Calu3 (cell line): ENCODE results near the gene KIT. TPM values are rescaled to one million over a fixed set of nuclear protein-coding genes. Genes with fewer than 3 reads are reported as not detected.

Source experiments
- BruUV-seq: library from RNA; stranded (reverse); fragments of 400-500 nt; replicated peaks from 2 replicates; lab custom pipeline; 2021; lab: Mats Ljungman, UMichigan
- CTCF ChIA-PET: fragments of 300-600 bp; sonication (Branson Sonifier 250); formaldehyde crosslinking; loops from one replicate; lab custom pipeline; 2022; ENCODE audit warnings: antibody characterized with exemption; lab: Charles Lee
- DNase-seq: peaks from one replicate; pipeline ENCODE4 v3.0.0; 2022
- H3K27ac Mint-ChIP-seq: one replicate; pipeline ENCODE4 v1.8.0; 2022; ENCODE audit warnings: mixed read lengths; ENCODE audit not compliant: unreplicated experiment
- H3K27me3 Mint-ChIP-seq: one replicate; pipeline ENCODE4 v1.8.0; 2022; ENCODE audit warnings: mixed read lengths; ENCODE audit not compliant: unreplicated experiment
- H3K36me3 Mint-ChIP-seq: one replicate; pipeline ENCODE4 v1.8.0; 2022; ENCODE audit warnings: mild to moderate bottlenecking, moderate library complexity, mixed read lengths; ENCODE audit not compliant: insufficient read depth, unreplicated experiment
- H3K4me1 Mint-ChIP-seq: one replicate; pipeline ENCODE4 v1.8.0; 2022; ENCODE audit warnings: mild to moderate bottlenecking, low read depth, mixed read lengths; ENCODE audit not compliant: unreplicated experiment
- H3K4me3 Mint-ChIP-seq: one replicate; pipeline ENCODE4 v1.8.0; 2022; ENCODE audit warnings: mild to moderate bottlenecking, low read depth, moderate library complexity, mixed read lengths; ENCODE audit not compliant: unreplicated experiment
- H3K9me3 Mint-ChIP-seq: one replicate; pipeline ENCODE4 v1.8.0; 2022; ENCODE audit warnings: low read depth, mixed read lengths; ENCODE audit not compliant: unreplicated experiment
- intact Hi-C: fragments of 100-400 bp; cut with micrococcal nuclease; formaldehyde crosslinking; loops from one replicate; pipeline ENCODE4 v1.10.0; 2022; ENCODE audit not compliant: unreplicated experiment
- total RNA-seq: library from RNA; stranded (reverse); gene quantifications from 2 replicates; pipeline ENCODE4 v1.2.3, GENCODE V29; 2022
- TF ChIP-seq, protein P1 (sequence below): fragments of 200-600 bp; IDR thresholded peaks from one replicate; pipeline ENCODE4 v1.8.0; 2022; ENCODE audit warnings: antibody characterized with exemption; ENCODE audit not compliant: unreplicated experiment

The KIT gene
- total RNA-seq, 1 experiment from 2014 or later = not detected

DNA sequence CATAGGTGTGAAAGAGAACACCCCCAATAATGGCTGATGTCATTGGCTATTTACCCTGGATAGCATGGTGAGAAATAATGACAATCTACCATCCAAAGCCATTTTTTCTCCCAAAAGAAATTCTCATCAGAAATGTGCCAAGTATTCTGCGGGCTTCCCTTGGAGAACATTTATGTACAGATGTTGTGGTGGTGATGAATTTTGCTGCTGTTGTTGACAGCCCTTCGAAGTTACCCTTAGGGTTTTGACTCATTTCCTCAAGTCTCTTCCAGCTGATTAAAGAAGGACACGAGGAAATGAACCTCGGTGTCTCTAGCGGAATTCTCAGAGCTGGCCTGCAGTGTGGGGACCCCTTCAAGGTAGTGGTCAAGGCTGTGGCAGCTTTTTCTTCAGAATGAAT lies 3.4 kb downstream of the KIT start:
- no peak overlapping the region for H3K27ac Mint-ChIP-seq
- TF ChIP-seq, protein P1, sequence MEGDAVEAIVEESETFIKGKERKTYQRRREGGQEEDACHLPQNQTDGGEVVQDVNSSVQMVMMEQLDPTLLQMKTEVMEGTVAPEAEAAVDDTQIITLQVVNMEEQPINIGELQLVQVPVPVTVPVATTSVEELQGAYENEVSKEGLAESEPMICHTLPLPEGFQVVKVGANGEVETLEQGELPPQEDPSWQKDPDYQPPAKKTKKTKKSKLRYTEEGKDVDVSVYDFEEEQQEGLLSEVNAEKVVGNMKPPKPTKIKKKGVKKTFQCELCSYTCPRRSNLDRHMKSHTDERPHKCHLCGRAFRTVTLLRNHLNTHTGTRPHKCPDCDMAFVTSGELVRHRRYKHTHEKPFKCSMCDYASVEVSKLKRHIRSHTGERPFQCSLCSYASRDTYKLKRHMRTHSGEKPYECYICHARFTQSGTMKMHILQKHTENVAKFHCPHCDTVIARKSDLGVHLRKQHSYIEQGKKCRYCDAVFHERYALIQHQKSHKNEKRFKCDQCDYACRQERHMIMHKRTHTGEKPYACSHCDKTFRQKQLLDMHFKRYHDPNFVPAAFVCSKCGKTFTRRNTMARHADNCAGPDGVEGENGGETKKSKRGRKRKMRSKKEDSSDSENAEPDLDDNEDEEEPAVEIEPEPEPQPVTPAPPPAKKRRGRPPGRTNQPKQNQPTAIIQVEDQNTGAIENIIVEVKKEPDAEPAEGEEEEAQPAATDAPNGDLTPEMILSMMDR = no peak
- H3K9me3 Mint-ChIP-seq = no peaks in the 10 kb centered on the region
- peaks cover 9% of the 10 kb centered on the region for H3K4me1 Mint-ChIP-seq
- BruUV-seq = no TSS peak
- no peak for DNase-seq
- intact Hi-C loops = no loop called here
- no peak overlapping the region for H3K4me3 Mint-ChIP-seq
- CTCF ChIA-PET = no interaction called here
- H3K27me3 Mint-ChIP-seq = peaks cover 28% of the 10 kb centered on the region
- H3K36me3 Mint-ChIP-seq = peaks cover 16% of the 10 kb centered on the region

DNA sequence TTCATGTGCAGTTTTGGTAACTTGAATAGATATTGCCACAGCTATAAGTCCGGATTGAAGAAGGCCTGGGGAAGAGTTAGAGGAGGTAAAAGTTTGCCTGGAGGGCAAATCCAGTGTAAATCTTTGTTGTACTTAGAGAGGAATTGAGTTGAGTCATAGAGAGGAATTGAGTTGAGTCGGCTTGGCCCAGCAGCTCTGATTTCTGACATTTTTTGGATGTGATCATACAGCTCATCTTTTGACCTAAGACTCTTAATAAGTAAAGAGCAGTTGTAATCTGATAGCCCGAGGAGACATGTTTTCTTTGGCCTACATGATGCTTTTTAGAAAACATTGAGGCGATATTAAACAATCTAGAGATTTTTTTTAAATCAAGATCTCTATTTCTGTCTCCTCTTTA lies 3.9 kb downstream of the KIT start:
- CTCF ChIA-PET = no interaction called here
- DNase-seq = no peak
- Mint-ChIP-seq H3K27ac (no peak overlapping the region), H3K4me1 (peaks cover 9% of the 10 kb centered on the region), H3K9me3 (no peaks in the 10 kb centered on the region), H3K27me3 (peaks cover 23% of the 10 kb centered on the region), H3K4me3 (no peak overlapping the region), H3K36me3 (peaks cover 16% of the 10 kb centered on the region)
- TF ChIP-seq, protein P1 = no peak
- no TSS peak for BruUV-seq
- intact Hi-C loops = no loop called here

DNA sequence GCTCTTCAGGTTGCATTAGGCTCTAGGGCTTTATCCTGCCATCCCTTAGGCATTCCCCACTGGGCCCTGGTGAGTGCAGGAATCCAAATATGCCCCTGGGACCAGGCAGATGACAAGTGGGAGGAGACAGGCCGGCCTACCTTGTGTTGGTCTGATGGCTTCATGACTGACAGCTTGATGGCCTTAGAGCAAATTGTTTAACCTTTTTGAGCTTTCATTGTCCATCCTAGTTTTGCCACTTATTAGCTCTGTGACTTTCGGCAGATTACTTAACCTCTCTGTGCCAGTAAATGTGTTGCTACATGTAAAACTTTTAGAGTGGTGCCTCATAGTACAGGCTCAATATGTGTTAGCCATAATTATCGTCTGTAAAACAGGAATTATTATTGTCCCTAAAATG lies 4.4 kb downstream of the KIT start:
- TF ChIP-seq, protein P1 = no peak
- H3K27me3 Mint-ChIP-seq = peaks cover 22% of the 10 kb centered on the region
- no TSS peak for BruUV-seq
- CTCF ChIA-PET = no interaction called here
- H3K4me3 Mint-ChIP-seq = no peak overlapping the region
- intact Hi-C loops = no loop called here
- DNase-seq = no peak
- peaks cover 9% of the 10 kb centered on the region for H3K4me1 Mint-ChIP-seq
- H3K9me3 Mint-ChIP-seq = no peaks in the 10 kb centered on the region
- no peak overlapping the region for H3K27ac Mint-ChIP-seq
- peaks cover 16% of the 10 kb centered on the region for H3K36me3 Mint-ChIP-seq

DNA sequence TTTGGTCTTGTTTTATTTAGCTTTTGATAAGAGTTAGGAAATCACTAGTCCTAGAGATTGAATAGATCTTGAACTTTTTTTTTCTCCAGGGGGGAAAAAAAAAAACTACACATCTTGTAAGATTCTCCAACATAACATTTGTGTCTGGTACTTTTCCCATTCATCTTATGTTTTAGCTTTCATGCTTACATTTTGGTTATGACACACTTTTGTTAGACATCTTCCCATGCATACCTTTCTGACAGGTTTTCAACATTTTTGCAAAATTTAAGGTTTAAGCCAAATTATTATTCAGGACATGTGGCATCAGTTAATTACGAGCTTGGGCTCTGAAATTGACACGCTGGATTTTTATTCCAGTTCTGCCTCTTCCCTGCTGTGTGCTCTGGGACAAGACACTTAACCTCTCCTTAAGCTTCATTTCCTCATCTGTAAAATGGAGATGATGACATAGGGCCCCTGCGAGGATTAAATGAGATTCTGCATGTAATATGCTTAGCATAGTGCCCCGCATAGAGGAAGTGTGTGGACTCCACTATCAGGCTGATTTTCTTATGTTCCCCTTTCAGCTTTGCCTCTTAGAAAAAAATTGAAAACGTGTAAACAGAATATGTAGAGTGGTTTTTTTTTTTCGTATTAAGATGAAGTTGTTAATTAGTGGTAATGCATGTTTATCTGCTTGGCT lies 5.3 kb downstream of the KIT start:
- CTCF ChIA-PET = no interaction called here
- Mint-ChIP-seq H3K36me3 (peaks cover 11% of the 10 kb centered on the region), H3K9me3 (no peaks in the 10 kb centered on the region), H3K27me3 (peaks cover 27% of the 10 kb centered on the region), H3K4me3 (no peak overlapping the region), H3K27ac (no peak overlapping the region), H3K4me1 (peaks cover 9% of the 10 kb centered on the region)
- DNase-seq = no peak
- TF ChIP-seq, protein P1 = no peak
- intact Hi-C loops = no loop called here
- no TSS peak for BruUV-seq
